HepG2 (cell line): ENCODE results near the gene SCAND1. TPM values are rescaled to one million over a fixed set of nuclear protein-coding genes. Genes with fewer than 3 reads are reported as not detected.

Source experiments
- GATAD1 ChIP-seq: IDR thresholded peaks from 2 replicates; pipeline ENCODE4 v1.6.1; 2016; ENCODE audit warnings: missing genetic modification reagents, missing compliant biosample characterization
- HOXA3 ChIP-seq: sonication (generic); formaldehyde crosslinking; IDR thresholded peaks from 2 replicates; pipeline ENCODE4 v1.5.0; 2020; ENCODE audit warnings: missing genetic modification reagents
- MEIS2 ChIP-seq: sonication (generic); formaldehyde crosslinking; IDR thresholded peaks from 2 replicates; pipeline ENCODE4 v1.9.0; 2021; ENCODE audit warnings: mild to moderate bottlenecking, missing genetic modification reagents
- MTERF4 ChIP-seq: sonication (generic); formaldehyde crosslinking; IDR thresholded peaks from 2 replicates; pipeline ENCODE4 v1.8.0; 2023; ENCODE audit warnings: mild to moderate bottlenecking, missing genetic modification reagents
- MZF1 ChIP-seq: sonication (generic); formaldehyde crosslinking; IDR thresholded peaks from 2 replicates; pipeline ENCODE4 v1.8.1; 2023; ENCODE audit warnings: mild to moderate bottlenecking, missing genetic modification reagents, borderline replicate concordance
- POLR2AphosphoS5 ChIP-seq: IDR thresholded peaks from 2 replicates; pipeline ENCODE4 v1.6.1; 2012; ENCODE audit warnings: low read depth, low read length
- TAF15 ChIP-seq: fragments of 200-400 bp; formaldehyde crosslinking; IDR thresholded peaks from one replicate; pipeline ENCODE4 v1.6.1; 2018; ENCODE audit warnings: mild to moderate bottlenecking, low read depth, low read length; ENCODE audit not compliant: poor library complexity, severe bottlenecking
- ZNF251 ChIP-seq: sonication (generic); formaldehyde crosslinking; IDR thresholded peaks from 2 replicates; pipeline ENCODE4 v1.9.0; 2021; ENCODE audit warnings: mild to moderate bottlenecking, missing genetic modification reagents
- ZNF296 ChIP-seq: sonication (generic); formaldehyde crosslinking; conservative IDR thresholded peaks from 2 replicates; pipeline ENCODE4 v1.5.0; 2020; ENCODE audit warnings: mild to moderate bottlenecking, missing genetic modification reagents
- ZNF30 ChIP-seq: sonication (generic); formaldehyde crosslinking; IDR thresholded peaks from 2 replicates; pipeline ENCODE4 v1.5.0; 2020; ENCODE audit warnings: mild to moderate bottlenecking, missing genetic modification reagents
- ZNF44 ChIP-seq: sonication (generic); formaldehyde crosslinking; IDR thresholded peaks from 2 replicates; pipeline ENCODE4 v1.5.1; 2020; ENCODE audit warnings: mild to moderate bottlenecking, missing genetic modification reagents
- ZNF441 ChIP-seq: sonication (generic); formaldehyde crosslinking; IDR thresholded peaks from 2 replicates; pipeline ENCODE4 v1.7.0; 2021; ENCODE audit warnings: missing genetic modification reagents, borderline replicate concordance
- ZNF484 ChIP-seq: sonication (generic); formaldehyde crosslinking; IDR thresholded peaks from 2 replicates; pipeline ENCODE4 v1.5.1; 2020; ENCODE audit warnings: mild to moderate bottlenecking, low read depth, missing genetic modification reagents, borderline replicate concordance
- ZNF687 ChIP-seq: sonication (generic); formaldehyde crosslinking; IDR thresholded peaks from 2 replicates; pipeline ENCODE4 v1.5.1; 2020; ENCODE audit warnings: mild to moderate bottlenecking, missing genetic modification reagents, moderate library complexity
- ZNF749 ChIP-seq: sonication (generic); formaldehyde crosslinking; IDR thresholded peaks from 2 replicates; pipeline ENCODE4 v1.8.0; 2022; ENCODE audit warnings: mild to moderate bottlenecking, missing genetic modification reagents, moderate library complexity, borderline replicate concordance
- ZNF777 ChIP-seq: sonication (generic); formaldehyde crosslinking; IDR thresholded peaks from 2 replicates; pipeline ENCODE4 v1.4.0; 2020; ENCODE audit warnings: missing genetic modification reagents
- polyA plus RNA-seq, 8 experiments: library from polyadenylated mRNA; depleted of rRNA in 3 of 8; stranded (reverse) in 7 of 8; unstranded in 1 of 8; fragments of >200 nt; fragmentation: Illumina TruSeq in 4 of 8; extraction: Trizol in 4 of 8; gene quantifications; 2 replicates each; pipeline versions ENCODE4 v1.2.1 to v1.2.3, GENCODE V29; 2011 to 2016; ENCODE audit warnings: low read depth in 4 of 8, missing spikeins in 1 of 8, mixed read lengths in 1 of 8; ENCODE audit not compliant: insufficient read depth in 1 of 8
- total RNA-seq, 5 experiments: library from RNA; depleted of rRNA; stranded (reverse); fragments of >200 nt; fragmentation: Illumina TruSeq; extraction: Trizol; gene quantifications; 2 replicates each; pipeline ENCODE4 v1.2.3, GENCODE V29; 2016; ENCODE audit warnings: low read depth in 1 of 5
- TF ChIP-seq, protein P1 (sequence below): IDR thresholded peaks from 2 replicates; pipeline ENCODE4 v1.6.1; 2016
- TF ChIP-seq, protein P2 (sequence below): sonication (generic); formaldehyde crosslinking; IDR thresholded peaks from 2 replicates; pipeline ENCODE4 v1.4.0; 2020; ENCODE audit warnings: missing genetic modification reagents, borderline replicate concordance
- TF ChIP-seq, protein P3 (sequence below): sonication (generic); formaldehyde crosslinking; IDR thresholded peaks from 2 replicates; pipeline ENCODE4 v1.8.1; 2023; ENCODE audit warnings: mild to moderate bottlenecking, missing genetic modification reagents

The SCAND1 gene
- total and polyA plus RNA-seq, 2 of the 13 experiments (the other 11 are each of a cell fraction or from before 2014, with no cell fraction given) = 19.3 to 109 TPM

- TF ChIP-seq, protein P1, sequence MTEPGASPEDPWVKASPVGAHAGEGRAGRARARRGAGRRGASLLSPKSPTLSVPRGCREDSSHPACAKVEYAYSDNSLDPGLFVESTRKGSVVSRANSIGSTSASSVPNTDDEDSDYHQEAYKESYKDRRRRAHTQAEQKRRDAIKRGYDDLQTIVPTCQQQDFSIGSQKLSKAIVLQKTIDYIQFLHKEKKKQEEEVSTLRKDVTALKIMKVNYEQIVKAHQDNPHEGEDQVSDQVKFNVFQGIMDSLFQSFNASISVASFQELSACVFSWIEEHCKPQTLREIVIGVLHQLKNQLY (CRISPR knock-in tag) = 0 out of 2 replicates have a peak, but pooled peaks have one; percentile 42
- TF ChIP-seq, protein P2, sequence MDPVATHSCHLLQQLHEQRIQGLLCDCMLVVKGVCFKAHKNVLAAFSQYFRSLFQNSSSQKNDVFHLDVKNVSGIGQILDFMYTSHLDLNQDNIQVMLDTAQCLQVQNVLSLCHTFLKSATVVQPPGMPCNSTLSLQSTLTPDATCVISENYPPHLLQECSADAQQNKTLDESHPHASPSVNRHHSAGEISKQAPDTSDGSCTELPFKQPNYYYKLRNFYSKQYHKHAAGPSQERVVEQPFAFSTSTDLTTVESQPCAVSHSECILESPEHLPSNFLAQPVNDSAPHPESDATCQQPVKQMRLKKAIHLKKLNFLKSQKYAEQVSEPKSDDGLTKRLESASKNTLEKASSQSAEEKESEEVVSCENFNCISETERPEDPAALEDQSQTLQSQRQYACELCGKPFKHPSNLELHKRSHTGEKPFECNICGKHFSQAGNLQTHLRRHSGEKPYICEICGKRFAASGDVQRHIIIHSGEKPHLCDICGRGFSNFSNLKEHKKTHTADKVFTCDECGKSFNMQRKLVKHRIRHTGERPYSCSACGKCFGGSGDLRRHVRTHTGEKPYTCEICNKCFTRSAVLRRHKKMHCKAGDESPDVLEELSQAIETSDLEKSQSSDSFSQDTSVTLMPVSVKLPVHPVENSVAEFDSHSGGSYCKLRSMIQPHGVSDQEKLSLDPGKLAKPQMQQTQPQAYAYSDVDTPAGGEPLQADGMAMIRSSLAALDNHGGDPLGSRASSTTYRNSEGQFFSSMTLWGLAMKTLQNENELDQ = no peak
- TF ChIP-seq ZNF484 (CRISPR knock-in tag) (no peak), MTERF4 (no peak), GATAD1 (CRISPR knock-in tag) (0 out of 2 replicates have a peak, but pooled peaks have one; percentile 55), ZNF296 (no peak), ZNF44 (CRISPR knock-in tag) (peak; percentile 91; the same call in 1 of the 2 replicates), ZNF30 (CRISPR knock-in tag) (no peak), ZNF441 (CRISPR knock-in tag) (0 out of 2 replicates have a peak, but pooled peaks have one; percentile 50), ZNF749 (CRISPR knock-in tag) (no peak), ZNF251 (CRISPR knock-in tag) (no peak), MEIS2 (CRISPR knock-in tag) (no peak), ZNF777 (no peak), TAF15 (no peak), HOXA3 (CRISPR knock-in tag) (0 out of 2 replicates have a peak, but pooled peaks have one; percentile 19), ZNF687 (CRISPR knock-in tag) (peak; percentile 47), POLR2AphosphoS5 (no peak), MZF1 (CRISPR knock-in tag) (0 out of 2 replicates have a peak, but pooled peaks have one; percentile 24)
- TF ChIP-seq, protein P3, sequence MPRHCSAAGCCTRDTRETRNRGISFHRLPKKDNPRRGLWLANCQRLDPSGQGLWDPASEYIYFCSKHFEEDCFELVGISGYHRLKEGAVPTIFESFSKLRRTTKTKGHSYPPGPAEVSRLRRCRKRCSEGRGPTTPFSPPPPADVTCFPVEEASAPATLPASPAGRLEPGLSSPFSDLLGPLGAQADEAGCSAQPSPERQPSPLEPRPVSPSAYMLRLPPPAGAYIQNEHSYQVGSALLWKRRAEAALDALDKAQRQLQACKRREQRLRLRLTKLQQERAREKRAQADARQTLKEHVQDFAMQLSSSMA (CRISPR knock-in tag) = 0 out of 2 replicates have a peak, but pooled peaks have one; percentile 25
Measured at GRCh38 chr20:35994994-35995453, 40.7 kb upstream of the SCAND1 start (continued).
